GM19463 (cell line): Measurements from ENCODE around the gene USP40.

Source experiments
- ATAC-seq: cut with Tn5 transposase; IDR thresholded peaks from one replicate; pipeline ENCODE4 v1.9.1; 2021; ENCODE audit warnings: mild to moderate bottlenecking, moderate library complexity; ENCODE audit not compliant: unreplicated experiment

Gene USP40

GRCh38 chr2:233498126-233498525, 68.5 kb downstream of the USP40 start:
- no peak for ATAC-seq

GRCh38 chr2:233497692-233498091, 68.9 kb downstream of the USP40 start:
- no peak for ATAC-seq

- no peak for ATAC-seq
Measured at GRCh38 chr2:233495503-233496496, 70.8 kb downstream of the USP40 start.

GRCh38 chr2:233492751-233493150, 73.8 kb downstream of the USP40 start:
- ATAC-seq: no peak

GRCh38 chr2:233492078-233492477, 74.5 kb downstream of the USP40 start:
- ATAC-seq: no peak

- ATAC-seq: no peak
Measured at GRCh38 chr2:233491326-233491725, 75.3 kb downstream of the USP40 start.

GRCh38 chr2:233490831-233491230, 75.8 kb downstream of the USP40 start:
- ATAC-seq: no peak

- ATAC-seq: no peak
Measured at GRCh38 chr2:233489666-233490065, 76.9 kb downstream of the USP40 start.

- ATAC-seq: no peak
Measured at GRCh38 chr2:233489143-233489542, 77.4 kb downstream of the USP40 start.

- ATAC-seq: no peak
Measured at GRCh38 chr2:233487748-233488345, 78.7 kb downstream of the USP40 start.

GRCh38 chr2:233486778-233487552, 79.6 kb downstream of the USP40 start:
- ATAC-seq: no peak

GRCh38 chr2:233486357-233486756, 80.2 kb downstream of the USP40 start:
- no peak for ATAC-seq

- ATAC-seq: no peak
Measured at GRCh38 chr2:233485726-233486125, 80.9 kb downstream of the USP40 start.

GRCh38 chr2:233482616-233483015, 84.0 kb downstream of the USP40 start:
- no peak for ATAC-seq

GRCh38 chr2:233481368-233482142, 85.0 kb downstream of the USP40 start:
- no peak for ATAC-seq

GRCh38 chr2:233480490-233481202, 85.9 kb downstream of the USP40 start:
- ATAC-seq: no peak

GRCh38 chr2:233479616-233480489, 86.7 kb downstream of the USP40 start:
- no peak for ATAC-seq

GRCh38 chr2:233477548-233478433, 88.8 kb downstream of the USP40 start:
- no peak for ATAC-seq
